WI38 (cell line): ENCODE results near the gene HNRNPU.

Source experiments
- H3K4me3 ChIP-seq: 2 replicates; pipeline ENCODE4 v1.5.1; 2011; ENCODE audit warnings: low read depth, mild to moderate bottlenecking, control low read depth, low read length
- TF ChIP-seq, protein P1 (sequence below): IDR thresholded peaks from 2 replicates; pipeline ENCODE4 v1.5.1; 2012; ENCODE audit warnings: low read depth, mild to moderate bottlenecking, control low read depth, low read length

HNRNPU gene

DNA sequence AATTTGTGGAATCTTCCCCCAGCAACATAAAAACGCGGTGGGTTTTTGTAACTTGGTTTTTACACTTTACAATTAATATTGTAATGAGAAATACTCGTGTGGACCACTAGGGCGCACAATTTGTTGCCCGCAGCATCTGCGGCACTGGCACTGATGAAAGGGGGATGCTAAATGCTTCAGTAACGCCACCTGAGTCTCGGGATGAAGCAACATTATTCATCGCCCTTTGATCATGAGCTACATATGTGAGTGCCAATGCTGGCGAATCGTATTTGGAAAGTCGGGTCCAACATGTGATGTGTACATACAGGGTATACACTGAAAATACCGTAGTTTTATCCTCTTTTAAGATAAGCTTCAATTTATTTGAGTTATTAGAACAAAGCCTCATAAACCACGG lies 63.1 kb downstream of the HNRNPU start:
- H3K4me3 ChIP-seq = no peak overlapping the region
- TF ChIP-seq, protein P1, sequence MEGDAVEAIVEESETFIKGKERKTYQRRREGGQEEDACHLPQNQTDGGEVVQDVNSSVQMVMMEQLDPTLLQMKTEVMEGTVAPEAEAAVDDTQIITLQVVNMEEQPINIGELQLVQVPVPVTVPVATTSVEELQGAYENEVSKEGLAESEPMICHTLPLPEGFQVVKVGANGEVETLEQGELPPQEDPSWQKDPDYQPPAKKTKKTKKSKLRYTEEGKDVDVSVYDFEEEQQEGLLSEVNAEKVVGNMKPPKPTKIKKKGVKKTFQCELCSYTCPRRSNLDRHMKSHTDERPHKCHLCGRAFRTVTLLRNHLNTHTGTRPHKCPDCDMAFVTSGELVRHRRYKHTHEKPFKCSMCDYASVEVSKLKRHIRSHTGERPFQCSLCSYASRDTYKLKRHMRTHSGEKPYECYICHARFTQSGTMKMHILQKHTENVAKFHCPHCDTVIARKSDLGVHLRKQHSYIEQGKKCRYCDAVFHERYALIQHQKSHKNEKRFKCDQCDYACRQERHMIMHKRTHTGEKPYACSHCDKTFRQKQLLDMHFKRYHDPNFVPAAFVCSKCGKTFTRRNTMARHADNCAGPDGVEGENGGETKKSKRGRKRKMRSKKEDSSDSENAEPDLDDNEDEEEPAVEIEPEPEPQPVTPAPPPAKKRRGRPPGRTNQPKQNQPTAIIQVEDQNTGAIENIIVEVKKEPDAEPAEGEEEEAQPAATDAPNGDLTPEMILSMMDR = peak; percentile 56

DNA sequence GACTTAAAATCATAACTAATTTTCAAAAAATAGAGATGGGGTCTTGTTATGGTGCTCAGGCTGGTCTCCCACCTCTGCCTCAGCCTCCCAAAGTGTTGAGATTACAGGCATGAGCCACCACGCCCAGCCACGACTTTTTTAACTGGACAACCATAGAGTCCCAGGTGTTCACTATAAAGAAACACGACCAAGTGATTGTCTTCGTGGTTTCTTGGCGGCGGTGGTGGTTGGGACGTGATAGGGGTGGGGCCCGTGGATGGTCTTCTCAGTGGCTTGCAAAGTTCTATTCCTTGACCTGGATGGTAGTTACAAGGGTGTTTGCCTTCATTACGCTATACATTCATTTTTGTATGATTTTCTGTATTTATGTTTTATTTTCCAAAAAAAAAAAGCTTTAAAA lies 63.5 kb downstream of the HNRNPU start:
- TF ChIP-seq, protein P1 = no peak
- H3K4me3 ChIP-seq = no peak overlapping the region
